ENCODE measurements around the gene ARSJ. TPM values are rescaled to one million over a fixed set of nuclear protein-coding genes. Genes with fewer than 3 reads are reported as not detected.

ARSJ gene
- total RNA-seq, 5 donors from 2014 or later (not counting 1 experiment from before 2014, with no cell fraction given), result 0.16 to 0.26 (median 0.20) TPM; not detected in 2

GRCh38 chr4:113858924-113859323 is 120.5 kb downstream of the ARSJ start:
- DNase-seq, result no peak
- Histone ChIP-seq H3K36me3 (ENCODE audit: control insufficient read depth in 2 of 2, extremely low read depth in 1 of 2, insufficient read depth in 1 of 2, low read length in 1 of 2) (no peaks in the 10 kb centered on the region), H3K9me3 (no peaks in the 10 kb centered on the region), H3K27me3 (replicated peaks in 1 of 2; ENCODE audit: control insufficient read depth in 2 of 2, extremely low read depth in 1 of 2, insufficient read depth in 2 of 2, low read length in 1 of 2) (no peaks in the 10 kb centered on the region), H3K4me1 (ENCODE audit: control insufficient read depth in 1 of 2, extremely low read depth in 1 of 2, insufficient read depth in 2 of 2, low read length in 2 of 2) (no peaks in the 10 kb centered on the region), H3K4me3 (ENCODE audit: control insufficient read depth in 1 of 2, extremely low read depth in 1 of 2, low read length in 1 of 2) (no peak overlapping the region), H3K27ac (ENCODE audit: low read length) (no peak overlapping the region)
- ChIA-PET CTCF (no interaction called here), POLR2A (no interaction called here)
- Mint-ChIP-seq H3K36me3 (no peaks in the 10 kb centered on the region), H3K4me3 (no peak overlapping the region), H3K4me1 (no peaks in the 10 kb centered on the region), H3K9me3 (no peaks in the 10 kb centered on the region), H3K27ac (no peak overlapping the region), H3K27me3 (no peaks in the 10 kb centered on the region)
- WGBS (ENCODE audit: insufficient coverage), result no CpG with 5 or more reads among the region's 1 CpG
- no peak for ATAC-seq (replicated peaks in 1 of 4)

- Histone ChIP-seq H3K27ac (ENCODE audit: low read length) (no peak overlapping the region), H3K27me3 (replicated peaks in 1 of 2; ENCODE audit: control insufficient read depth in 2 of 2, extremely low read depth in 1 of 2, insufficient read depth in 2 of 2, low read length in 1 of 2) (no peaks in the 10 kb centered on the region), H3K4me1 (ENCODE audit: control insufficient read depth in 1 of 2, extremely low read depth in 1 of 2, insufficient read depth in 2 of 2, low read length in 2 of 2) (no peaks in the 10 kb centered on the region), H3K9me3 (no peaks in the 10 kb centered on the region), H3K4me3 (ENCODE audit: control insufficient read depth in 1 of 2, extremely low read depth in 1 of 2, low read length in 1 of 2) (no peak overlapping the region), H3K36me3 (ENCODE audit: control insufficient read depth in 2 of 2, extremely low read depth in 1 of 2, insufficient read depth in 1 of 2, low read length in 1 of 2) (no peaks in the 10 kb centered on the region)
- ATAC-seq (replicated peaks in 1 of 4) (no peak), DNase-seq (no peak)
- CTCF ChIA-PET, result no interaction called here
- Mint-ChIP-seq H3K4me1 (no peaks in the 10 kb centered on the region), H3K4me3 (no peak overlapping the region), H3K36me3 (no peaks in the 10 kb centered on the region), H3K27me3 (no peaks in the 10 kb centered on the region), H3K27ac (no peak overlapping the region), H3K9me3 (no peaks in the 10 kb centered on the region)
- POLR2A ChIA-PET, result no interaction called here
- 97% methylated on average over 4 of the region's 5 CpGs for WGBS (ENCODE audit: insufficient coverage)
These were observed 127.6 kb downstream of the ARSJ start for GRCh38 chr4:113851816-113852215.

Other genes with a start within 250 kb of the ARSJ start
- gene CAMK2D, start 217.9 kb downstream of the ARSJ start, total RNA-seq, result 10 to 100 TPM; 30.9 to 36.2 (median 35.4) TPM

Data from T-cell (primary cell).